OCI-LY3 (cell line): ENCODE results near the gene ATP6V0C.

Source experiments
- H2AFZ ChIP-seq: fragments of 200-600, 300-600 bp; shearing (Covaris generic); 2 replicates; pipeline ENCODE4 v1.6.0; 2014; ENCODE audit warnings: antibody characterized with exemption, low read depth, low read length
- H3K27ac ChIP-seq: fragments of 200-600, 300-600 bp; sonication (generic); 2 replicates; pipeline ENCODE4 v1.5.1; 2014; ENCODE audit warnings: mild to moderate bottlenecking, low read length, moderate library complexity, mixed read lengths
- H3K27me3 ChIP-seq: fragments of 200-600, 300-600 bp; sonication (generic); 2 replicates; pipeline ENCODE4 v1.6.1; 2014; ENCODE audit warnings: low read depth, low read length, mixed read lengths
- H3K36me3 ChIP-seq: fragments of 200-600, 300-600 bp; sonication (generic); replicated peaks from 2 replicates; pipeline ENCODE3; 2014; ENCODE audit warnings: low read depth, low read length, mixed read lengths
- H3K4me1 ChIP-seq: fragments of 300-600, 200-600 bp; sonication (generic); 2 replicates; pipeline ENCODE4 v1.6.1; 2014; ENCODE audit warnings: low read length, mixed read lengths
- H3K4me2 ChIP-seq: fragments of 200-600, 300-600 bp; sonication (generic); 2 replicates; pipeline ENCODE4 v1.6.1; 2014; ENCODE audit warnings: low read length, mixed read lengths
- H3K4me3 ChIP-seq: fragments of 300-600, 200-600 bp; sonication (generic); 2 replicates; pipeline ENCODE4 v1.5.1; 2014; ENCODE audit warnings: antibody characterized with exemption, mild to moderate bottlenecking, low read length, moderate library complexity
- H3K79me2 ChIP-seq: fragments of 300-600, 200-600 bp; shearing (Covaris generic); 2 replicates; pipeline ENCODE4 v1.6.1; 2014; ENCODE audit warnings: mild to moderate bottlenecking, low read length, mixed read lengths
- H3K9ac ChIP-seq: fragments of 300-600, 200-600 bp; shearing (Covaris generic); 2 replicates; pipeline ENCODE4 v1.6.0; 2014; ENCODE audit warnings: mild to moderate bottlenecking, low read length, moderate library complexity
- H3K9me3 ChIP-seq: fragments of 200-600, 300-600 bp; shearing (Covaris generic); 2 replicates; pipeline ENCODE4 v1.6.1; 2014; ENCODE audit warnings: low read length, mixed read lengths; ENCODE audit not compliant: insufficient read depth
- H4K20me1 ChIP-seq: fragments of 200-600, 300-600 bp; sonication (generic); 2 replicates; pipeline ENCODE4 v1.6.1; 2016; ENCODE audit warnings: low read length, mixed read lengths; ENCODE audit not compliant: insufficient read depth
- EZH2phosphoT487 ChIP-seq: fragments of 200-600 bp; shearing (Covaris generic); IDR thresholded peaks from 2 replicates; pipeline ENCODE4 v1.6.1; 2018; ENCODE audit warnings: antibody characterized with exemption, mixed run types, low read depth
- TF ChIP-seq, protein P1 (sequence below): fragments of 200-600, 300-600 bp; sonication (generic); IDR thresholded peaks from 2 replicates; pipeline ENCODE4 v1.5.1; 2014; ENCODE audit warnings: antibody characterized with exemption, low read length, low read depth

ATP6V0C gene

DNA sequence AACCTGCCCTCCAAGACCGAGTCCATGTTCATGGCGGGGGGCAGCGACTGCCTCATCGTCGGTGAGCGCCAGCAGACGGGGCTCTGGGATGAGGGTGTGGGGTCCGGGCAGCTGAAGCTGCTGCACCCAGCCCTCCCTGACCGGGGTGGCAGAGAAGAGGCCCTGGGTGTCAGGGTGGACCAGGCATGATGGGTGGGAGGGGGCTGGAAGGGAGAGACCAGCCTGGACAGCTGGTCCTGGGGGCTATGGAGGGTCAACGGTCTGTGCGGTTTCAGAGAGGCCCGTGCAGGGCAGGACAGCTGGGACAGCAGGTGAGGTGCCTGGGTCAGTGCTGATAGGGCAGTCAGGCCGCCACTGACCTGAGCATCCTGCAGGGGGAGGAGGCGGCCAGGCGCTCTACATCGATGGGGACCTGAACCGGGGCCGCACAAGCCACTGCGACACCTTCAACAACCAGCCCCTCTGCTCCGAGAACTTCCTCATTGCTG is 13.3 kb upstream of the ATP6V0C start:
- no peak overlapping the region for H3K4me2 ChIP-seq
- no peak overlapping the region for H3K9ac ChIP-seq
- no peak for TF ChIP-seq EZH2phosphoT487
- TF ChIP-seq, protein P1, sequence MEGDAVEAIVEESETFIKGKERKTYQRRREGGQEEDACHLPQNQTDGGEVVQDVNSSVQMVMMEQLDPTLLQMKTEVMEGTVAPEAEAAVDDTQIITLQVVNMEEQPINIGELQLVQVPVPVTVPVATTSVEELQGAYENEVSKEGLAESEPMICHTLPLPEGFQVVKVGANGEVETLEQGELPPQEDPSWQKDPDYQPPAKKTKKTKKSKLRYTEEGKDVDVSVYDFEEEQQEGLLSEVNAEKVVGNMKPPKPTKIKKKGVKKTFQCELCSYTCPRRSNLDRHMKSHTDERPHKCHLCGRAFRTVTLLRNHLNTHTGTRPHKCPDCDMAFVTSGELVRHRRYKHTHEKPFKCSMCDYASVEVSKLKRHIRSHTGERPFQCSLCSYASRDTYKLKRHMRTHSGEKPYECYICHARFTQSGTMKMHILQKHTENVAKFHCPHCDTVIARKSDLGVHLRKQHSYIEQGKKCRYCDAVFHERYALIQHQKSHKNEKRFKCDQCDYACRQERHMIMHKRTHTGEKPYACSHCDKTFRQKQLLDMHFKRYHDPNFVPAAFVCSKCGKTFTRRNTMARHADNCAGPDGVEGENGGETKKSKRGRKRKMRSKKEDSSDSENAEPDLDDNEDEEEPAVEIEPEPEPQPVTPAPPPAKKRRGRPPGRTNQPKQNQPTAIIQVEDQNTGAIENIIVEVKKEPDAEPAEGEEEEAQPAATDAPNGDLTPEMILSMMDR: no peak
- H3K36me3 ChIP-seq: no peaks in the 10 kb centered on the region
- H3K27ac ChIP-seq: no peak overlapping the region
- no peaks in the 10 kb centered on the region for H3K9me3 ChIP-seq
- peaks cover 9% of the 10 kb centered on the region for H3K4me1 ChIP-seq
- H2AFZ ChIP-seq: no peak overlapping the region
- H3K27me3 ChIP-seq: no peaks in the 10 kb centered on the region
- no peak overlapping the region for H3K4me3 ChIP-seq
- H4K20me1 ChIP-seq: no peaks in the 10 kb centered on the region
- H3K79me2 ChIP-seq: no peaks in the 10 kb centered on the region

DNA sequence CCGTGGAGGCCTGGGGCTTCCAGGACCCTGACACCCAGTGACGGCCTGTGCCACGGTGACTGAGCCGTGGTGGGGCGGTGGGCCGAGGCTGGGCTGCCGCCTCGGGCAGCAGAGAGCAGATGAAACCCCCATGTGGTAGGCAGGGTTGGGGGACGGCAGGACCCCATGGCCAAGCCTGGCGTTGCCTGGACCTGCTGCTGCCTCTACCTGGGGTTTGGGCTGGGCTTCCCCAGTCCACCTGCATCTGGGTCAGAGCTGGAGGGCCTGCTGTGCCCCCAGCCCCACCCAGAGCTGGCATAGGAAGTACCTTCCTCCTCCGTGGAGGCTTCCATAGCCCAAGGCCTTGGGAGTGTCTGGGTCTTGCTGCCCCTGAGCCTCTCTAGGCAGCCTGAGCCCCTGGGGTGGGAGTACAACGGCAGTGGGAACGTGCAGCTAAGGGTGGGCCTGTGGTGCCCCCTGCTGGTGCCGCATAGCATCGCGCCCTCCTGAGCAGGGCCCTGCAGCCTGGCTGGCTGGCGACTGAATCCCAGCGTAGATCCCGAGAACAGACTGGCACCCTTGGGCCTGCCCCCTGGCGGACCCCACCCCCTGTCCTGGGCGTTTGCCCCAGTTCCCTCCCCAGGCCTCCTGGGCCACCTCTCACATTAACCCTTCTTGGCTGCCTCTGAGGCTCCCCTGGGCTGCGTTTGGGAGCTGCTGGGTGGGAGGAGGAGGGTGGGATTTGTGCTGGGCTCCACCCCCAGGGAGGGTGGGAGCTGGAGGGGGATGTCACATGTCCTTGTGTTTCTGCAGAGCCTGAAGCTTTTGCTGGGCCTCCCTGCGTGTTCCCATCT is 12.6 kb upstream of the ATP6V0C start:
- Histone ChIP-seq H3K36me3 (no peaks in the 10 kb centered on the region), H3K9me3 (no peaks in the 10 kb centered on the region), H2AFZ (no peak overlapping the region), H3K4me3 (peak overlapping the region; percentile 49; the same call in 1 of the 2 replicates), H3K27me3 (no peaks in the 10 kb centered on the region), H3K27ac (no peak overlapping the region), H3K79me2 (no peaks in the 10 kb centered on the region), H3K4me1 (peaks cover 15% of the 10 kb centered on the region), H3K4me2 (peak overlapping the region; percentile 64), H4K20me1 (no peaks in the 10 kb centered on the region), H3K9ac (no peak overlapping the region)
- TF ChIP-seq EZH2phosphoT487: no peak
- TF ChIP-seq, protein P1: peak; percentile 92

DNA sequence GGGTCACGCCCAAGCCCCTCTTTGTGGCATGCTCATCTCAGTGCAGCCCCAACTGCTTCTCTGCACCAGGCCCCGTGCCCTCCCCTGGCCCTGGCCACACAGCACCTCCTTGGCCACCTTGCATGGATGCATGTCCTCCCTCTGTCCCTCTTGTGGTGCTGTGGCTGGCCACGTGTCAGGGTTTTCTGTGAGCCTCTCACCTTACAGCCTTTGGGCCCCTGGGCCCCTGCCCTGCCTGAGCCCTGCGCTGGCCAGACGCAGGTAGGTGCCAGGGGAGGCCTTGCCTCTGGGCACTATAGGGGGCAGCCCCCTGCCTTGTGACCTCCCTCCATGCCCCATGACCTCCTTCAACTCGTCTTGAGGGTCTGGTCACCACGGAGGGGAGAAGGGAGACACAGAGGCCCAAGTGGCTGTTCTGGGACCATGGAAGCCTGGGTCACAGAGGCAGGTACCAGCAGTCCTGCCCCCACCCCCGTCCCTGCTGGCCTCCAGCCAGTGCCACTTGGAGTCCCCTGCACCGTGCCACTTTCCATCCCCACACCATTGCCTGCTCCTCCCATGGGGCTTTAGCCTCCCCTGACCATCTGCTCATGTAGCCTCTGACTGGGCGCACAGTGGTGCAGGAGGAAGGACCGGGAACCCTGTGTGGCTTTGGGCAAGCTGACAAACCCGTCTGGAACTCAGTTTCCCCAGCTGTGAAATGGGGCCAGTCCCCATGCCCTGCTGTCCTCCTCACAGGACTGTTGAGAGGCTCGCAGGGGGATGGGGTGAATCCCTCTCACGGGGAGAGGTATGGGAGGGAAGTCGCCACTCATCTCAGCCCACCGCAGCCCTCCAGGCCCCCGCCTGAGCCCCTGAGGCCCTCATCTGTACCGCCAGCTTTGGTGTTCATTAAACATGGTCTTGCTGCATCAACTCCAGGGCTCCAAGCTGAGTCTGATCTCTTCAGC is 11.5 kb upstream of the ATP6V0C start:
- no peaks in the 10 kb centered on the region for H4K20me1 ChIP-seq
- no peaks in the 10 kb centered on the region for H3K36me3 ChIP-seq
- no peak overlapping the region for H3K4me2 ChIP-seq

More for the DNA sequence above, 11.5 kb upstream of the ATP6V0C start:
- Histone ChIP-seq H3K27ac (no peak overlapping the region), H2AFZ (no peak overlapping the region), H3K79me2 (no peaks in the 10 kb centered on the region), H3K9me3 (no peaks in the 10 kb centered on the region), H3K9ac (no peak overlapping the region), H3K4me3 (no peak overlapping the region), H3K4me1 (peaks cover 25% of the 10 kb centered on the region), H3K27me3 (no peaks in the 10 kb centered on the region)
- TF ChIP-seq, protein P1: no peak
- TF ChIP-seq EZH2phosphoT487: no peak
